HepG2 (cell line): ENCODE results near the gene GPR119. TPM values are rescaled to one million over a fixed set of nuclear protein-coding genes. Genes with fewer than 3 reads are reported as not detected.
A peak's percentile ranks its signal among the peaks of the same experiment; 100 is the strongest.

ENCODE experiments used
- CBFB ChIP-seq: sonication (generic); formaldehyde crosslinking; IDR thresholded peaks from 2 replicates; pipeline ENCODE4 v1.4.0; 2020; ENCODE audit warnings: missing genetic modification reagents
- CREB3 ChIP-seq: sonication (generic); formaldehyde crosslinking; IDR thresholded peaks from 2 replicates; pipeline ENCODE4 v1.5.0; 2020; ENCODE audit warnings: missing genetic modification reagents
- GABPA ChIP-seq, 2 experiments: IDR thresholded peaks; 2 replicates each; pipeline ENCODE4 v1.6.1; 2011 to 2016; ENCODE audit warnings: low read depth in 2 of 2, low read length in 1 of 2, missing biosample characterization in 1 of 2, missing genetic modification characterization in 1 of 2
- GFI1 ChIP-seq: sonication (generic); formaldehyde crosslinking; IDR thresholded peaks from 2 replicates; pipeline ENCODE4 v1.5.0; 2020; ENCODE audit warnings: missing genetic modification reagents, mild to moderate bottlenecking, borderline replicate concordance
- HNRNPL ChIP-seq: fragments of 200-400 bp; formaldehyde crosslinking; IDR thresholded peaks from 2 replicates; pipeline ENCODE4 v1.6.1; 2017; ENCODE audit warnings: mild to moderate bottlenecking, low read depth, low read length
- KDM5A ChIP-seq: fragments of 200-600 bp; sonication (generic); IDR thresholded peaks from 2 replicates; pipeline ENCODE4 v1.7.0; 2018; ENCODE audit warnings: antibody characterized with exemption, mild to moderate bottlenecking, low read length, borderline replicate concordance
- PAF1 ChIP-seq: IDR thresholded peaks from 2 replicates; pipeline ENCODE4 v1.6.1; 2016; ENCODE audit warnings: missing genetic modification reagents, missing compliant biosample characterization
- TAF1 ChIP-seq: sonication (generic); formaldehyde crosslinking; IDR thresholded peaks from 2 replicates; pipeline ENCODE4 v1.4.0; 2020; ENCODE audit warnings: missing genetic modification reagents
- TBL1XR1 ChIP-seq: fragments of 150-350 bp; IDR thresholded peaks from 2 replicates; pipeline ENCODE4 v1.6.1; 2014; ENCODE audit warnings: borderline replicate concordance, low read length; ENCODE audit not compliant: partially characterized antibody
- TCF7L2 ChIP-seq: IDR thresholded peaks from 2 replicates; pipeline ENCODE4 v1.6.1; 2011; ENCODE audit warnings: mild to moderate bottlenecking, low read depth, low read length, moderate library complexity
- ZBTB4 ChIP-seq: sonication (generic); formaldehyde crosslinking; IDR thresholded peaks from 2 replicates; pipeline ENCODE4 v1.4.0; 2020; ENCODE audit warnings: missing genetic modification reagents, mild to moderate bottlenecking, borderline replicate concordance
- ZKSCAN5 ChIP-seq: sonication (generic); formaldehyde crosslinking; IDR thresholded peaks from 2 replicates; pipeline ENCODE4 v1.5.1; 2020; ENCODE audit warnings: mild to moderate bottlenecking, missing genetic modification reagents
- ZMYM3 ChIP-seq: sonication (generic); formaldehyde crosslinking; IDR thresholded peaks from 2 replicates; pipeline ENCODE4 v1.5.1; 2020; ENCODE audit warnings: mild to moderate bottlenecking, missing genetic modification reagents
- ZNF143 ChIP-seq: sonication (generic); formaldehyde crosslinking; IDR thresholded peaks from 2 replicates; pipeline ENCODE4 v1.4.0; 2020; ENCODE audit warnings: missing genetic modification reagents
- ZNF232 ChIP-seq: sonication (generic); formaldehyde crosslinking; IDR thresholded peaks from 2 replicates; pipeline ENCODE4 v1.4.0; 2020; ENCODE audit warnings: missing genetic modification reagents, borderline replicate concordance
- ZNF354B ChIP-seq: sonication (generic); formaldehyde crosslinking; IDR thresholded peaks from 2 replicates; pipeline ENCODE4 v1.8.0; 2022; ENCODE audit warnings: mild to moderate bottlenecking, missing genetic modification reagents
- ZNF570 ChIP-seq: sonication (generic); formaldehyde crosslinking; IDR thresholded peaks from 2 replicates; pipeline ENCODE4 v1.4.0; 2020; ENCODE audit warnings: mild to moderate bottlenecking, missing genetic modification reagents, borderline replicate concordance
- ZNF598 ChIP-seq: sonication (generic); formaldehyde crosslinking; IDR thresholded peaks from 2 replicates; pipeline ENCODE4 v1.5.1; 2020; ENCODE audit warnings: mild to moderate bottlenecking, missing genetic modification reagents, borderline replicate concordance
- ZNF652 ChIP-seq: IDR thresholded peaks from 2 replicates; pipeline ENCODE4 v1.6.1; 2016; ENCODE audit warnings: low read depth, borderline replicate concordance
- ZNF704 ChIP-seq: sonication (generic); formaldehyde crosslinking; IDR thresholded peaks from 2 replicates; pipeline ENCODE4 v1.8.1; 2023; ENCODE audit warnings: mild to moderate bottlenecking, inconsistent platforms, moderate library complexity, missing genetic modification reagents, borderline replicate concordance
- ZNF781 ChIP-seq: sonication (generic); formaldehyde crosslinking; IDR thresholded peaks from 2 replicates; pipeline ENCODE4 v1.5.1; 2020; ENCODE audit warnings: borderline replicate concordance, mild to moderate bottlenecking, missing genetic modification reagents; ENCODE audit errors: not compliant biosample characterization
- ZSCAN12 ChIP-seq: sonication (generic); formaldehyde crosslinking; IDR thresholded peaks from 2 replicates; pipeline ENCODE4 v1.9.0; 2021; ENCODE audit warnings: mild to moderate bottlenecking, missing genetic modification reagents
- polyA plus RNA-seq, 8 experiments: library from polyadenylated mRNA; depleted of rRNA in 3 of 8; stranded (reverse) in 7 of 8; unstranded in 1 of 8; fragments of >200 nt; fragmentation: Illumina TruSeq in 4 of 8; extraction: Trizol in 4 of 8; gene quantifications; 2 replicates each; pipeline versions ENCODE4 v1.2.1 to v1.2.3, GENCODE V29; 2011 to 2016; ENCODE audit warnings: low read depth in 4 of 8, missing spikeins in 1 of 8, mixed read lengths in 1 of 8; ENCODE audit not compliant: insufficient read depth in 1 of 8
- total RNA-seq, 5 experiments: library from RNA; depleted of rRNA; stranded (reverse); fragments of >200 nt; fragmentation: Illumina TruSeq; extraction: Trizol; gene quantifications; 2 replicates each; pipeline ENCODE4 v1.2.3, GENCODE V29; 2016; ENCODE audit warnings: low read depth in 1 of 5
- TF ChIP-seq, protein P1 (sequence below): sonication (generic); formaldehyde crosslinking; IDR thresholded peaks from 2 replicates; pipeline ENCODE4 v1.8.0; 2022; ENCODE audit warnings: missing genetic modification reagents, mild to moderate bottlenecking, inconsistent platforms, borderline replicate concordance

GPR119 gene
- total and polyA plus RNA-seq, 2 of the 13 experiments (the other 11 are each of a cell fraction or from before 2014, with no cell fraction given), result 2.6 to 5.5 TPM

GRCh38 chrX:130339408-130340222 is 45.9 kb downstream of the GPR119 start, which contains the start of gene SLC25A14 (continued):
- TF ChIP-seq, protein P1, sequence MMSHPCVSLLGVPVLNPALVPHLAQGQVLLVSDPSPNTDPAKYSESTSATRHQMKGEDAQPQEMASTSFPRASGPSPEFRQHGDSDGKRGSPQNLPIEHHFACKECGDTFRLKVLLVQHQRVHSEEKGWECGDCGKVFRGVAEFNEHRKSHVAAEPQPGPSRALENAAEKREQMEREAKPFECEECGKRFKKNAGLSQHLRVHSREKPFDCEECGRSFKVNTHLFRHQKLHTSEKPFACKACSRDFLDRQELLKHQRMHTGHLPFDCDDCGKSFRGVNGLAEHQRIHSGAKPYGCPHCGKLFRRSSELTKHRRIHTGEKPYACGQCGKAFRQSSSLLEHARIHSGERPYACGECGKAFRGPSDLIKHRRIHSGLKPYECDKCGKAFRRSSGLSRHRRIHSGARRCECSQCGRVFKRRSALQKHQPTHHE (CRISPR knock-in tag), result no peak
- TF ChIP-seq KDM5A (0 out of 2 replicates have a peak, but pooled peaks have one; percentile 31), ZSCAN12 (CRISPR knock-in tag) (no peak), ZNF704 (no peak), PAF1 (CRISPR knock-in tag) (no peak), ZNF781 (CRISPR knock-in tag) (no peak), ZNF652 (CRISPR knock-in tag) (no peak), TAF1 (CRISPR knock-in tag) (peak; percentile 74), ZNF354B (CRISPR knock-in tag) (no peak), ZNF598 (no peak), CBFB (CRISPR knock-in tag) (no peak), ZKSCAN5 (CRISPR knock-in tag) (no peak), ZBTB4 (CRISPR knock-in tag) (no peak), CREB3 (CRISPR knock-in tag) (no peak), ZNF570 (CRISPR knock-in tag) (no peak), GABPA (IDR thresholded peaks at IDR 0.05; ENCODE audit: low read depth, low read length) (peak; percentile 77), GABPA (CRISPR knock-in tag; IDR thresholded peaks at IDR 0.05; ENCODE audit: low read depth) (peak; percentile 94), ZMYM3 (no peak), ZNF143 (CRISPR knock-in tag) (no peak), GFI1 (CRISPR knock-in tag) (no peak), HNRNPL (no peak), TBL1XR1 (no peak), ZNF232 (no peak), TCF7L2 (no peak)
